SK-N-SH (cell line): ENCODE measurements around the gene KCTD14. TPM values are rescaled to one million over a fixed set of nuclear protein-coding genes. Genes with fewer than 3 reads are reported as not detected.

Experiments used
- CHD2 ChIP-seq: fragments of 150-350 bp; IDR thresholded peaks from 2 replicates; pipeline ENCODE4 v1.6.1; 2018; ENCODE audit warnings: low read length; ENCODE audit not compliant: partially characterized antibody
- FOXM1 ChIP-seq: IDR thresholded peaks from 2 replicates; pipeline ENCODE4 v1.4.0; 2012; ENCODE audit warnings: low read depth, mild to moderate bottlenecking
- GABPA ChIP-seq: IDR thresholded peaks from 2 replicates; pipeline ENCODE4 v1.4.0; 2012; ENCODE audit warnings: low read depth, mild to moderate bottlenecking
- MAX ChIP-seq: IDR thresholded peaks from 2 replicates; pipeline ENCODE4 v1.4.0; 2012; ENCODE audit warnings: low read depth
- MEF2A ChIP-seq: IDR thresholded peaks from 2 replicates; pipeline ENCODE4 v1.4.0; 2012; ENCODE audit warnings: low read depth, borderline replicate concordance
- MXI1 ChIP-seq: IDR thresholded peaks from 2 replicates; pipeline ENCODE4 v1.6.1; 2012; ENCODE audit warnings: mild to moderate bottlenecking, low read depth, low read length, improper control_type of control experiment
- NFIC ChIP-seq: IDR thresholded peaks from 2 replicates; pipeline ENCODE4 v1.4.0; 2012; ENCODE audit warnings: borderline replicate concordance
- NRF1 ChIP-seq: IDR thresholded peaks from 2 replicates; pipeline ENCODE4 v1.6.1; 2012; ENCODE audit warnings: low read depth, mild to moderate bottlenecking, low read length
- POLR2AphosphoS5 ChIP-seq: IDR thresholded peaks from 2 replicates; pipeline ENCODE4 v1.6.1; 2012; ENCODE audit warnings: low read depth, low read length
- RCOR1 ChIP-seq: fragments of 150-350 bp; IDR thresholded peaks from 2 replicates; pipeline ENCODE4 v1.6.1; 2017; ENCODE audit warnings: antibody characterized with exemption, low read length
- RFX5 ChIP-seq: IDR thresholded peaks from 2 replicates; pipeline ENCODE4 v1.6.1; 2012; ENCODE audit warnings: mild to moderate bottlenecking, improper control_type of control experiment, low read length
- RXRA ChIP-seq: IDR thresholded peaks from 2 replicates; pipeline ENCODE4 v1.4.0; 2012; ENCODE audit warnings: low read depth, mild to moderate bottlenecking, borderline replicate concordance
- TEAD4 ChIP-seq: IDR thresholded peaks from 2 replicates; pipeline ENCODE4 v1.4.0; 2012; ENCODE audit warnings: mild to moderate bottlenecking, borderline replicate concordance; ENCODE audit not compliant: insufficient read depth
- USF2 ChIP-seq: fragments of 150-350 bp; IDR thresholded peaks from 2 replicates; pipeline ENCODE4 v1.6.1; 2017; ENCODE audit warnings: antibody characterized with exemption, low read length, low read depth, borderline replicate concordance
- polyA plus RNA-seq, 3 experiments: library from polyadenylated mRNA; depleted of rRNA; stranded (reverse); fragments of >200 nt; gene quantifications; 2 replicates each; pipeline ENCODE4 v1.2.3, GENCODE V29; 2012
- TF ChIP-seq, protein P1 (sequence below): IDR thresholded peaks from 2 replicates; pipeline ENCODE4 v1.4.0; 2012; ENCODE audit warnings: low read depth, borderline replicate concordance
- TF ChIP-seq, protein P2 (sequence below): IDR thresholded peaks from 2 replicates; pipeline ENCODE4; 2012
- TF ChIP-seq, protein P3 (sequence below): IDR thresholded peaks from 2 replicates; pipeline ENCODE4 v1.6.1; 2012; ENCODE audit warnings: mild to moderate bottlenecking, low read depth, low read length, moderate library complexity

KCTD14 gene
- polyA plus RNA-seq, 1 of the 3 experiments (the other 2 are of a cell fraction) = 0.25 TPM

GRCh38 chr11:77994434-77995362 is 28.4 kb downstream of the KCTD14 start, which contains the start of gene INTS4 (continued):
- TF ChIP-seq, protein P1, sequence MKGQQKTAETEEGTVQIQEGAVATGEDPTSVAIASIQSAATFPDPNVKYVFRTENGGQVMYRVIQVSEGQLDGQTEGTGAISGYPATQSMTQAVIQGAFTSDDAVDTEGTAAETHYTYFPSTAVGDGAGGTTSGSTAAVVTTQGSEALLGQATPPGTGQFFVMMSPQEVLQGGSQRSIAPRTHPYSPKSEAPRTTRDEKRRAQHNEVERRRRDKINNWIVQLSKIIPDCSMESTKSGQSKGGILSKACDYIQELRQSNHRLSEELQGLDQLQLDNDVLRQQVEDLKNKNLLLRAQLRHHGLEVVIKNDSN = 0 out of 2 replicates have a peak, but pooled peaks have one; percentile 14
- TF ChIP-seq TEAD4 (no peak), MEF2A (no peak), NRF1 (peak; percentile 21; the same call in 1 of the 2 replicates), RFX5 (no peak), FOXM1 (0 out of 2 replicates have a peak, but pooled peaks have one; percentile 26), RXRA (no peak; the same call in 1 of the 2 replicates), GABPA (peak; percentile 91), CHD2 (peak; percentile 84), RCOR1 (no peak; the same call in 1 of the 2 replicates), NFIC (0 out of 2 replicates have a peak, but pooled peaks have one; percentile 19), POLR2AphosphoS5 (peak; percentile 83), MXI1 (peak; percentile 87), MAX (peak; percentile 79; the same call in 1 of the 2 replicates), USF2 (no peak)
- TF ChIP-seq, protein P2, sequence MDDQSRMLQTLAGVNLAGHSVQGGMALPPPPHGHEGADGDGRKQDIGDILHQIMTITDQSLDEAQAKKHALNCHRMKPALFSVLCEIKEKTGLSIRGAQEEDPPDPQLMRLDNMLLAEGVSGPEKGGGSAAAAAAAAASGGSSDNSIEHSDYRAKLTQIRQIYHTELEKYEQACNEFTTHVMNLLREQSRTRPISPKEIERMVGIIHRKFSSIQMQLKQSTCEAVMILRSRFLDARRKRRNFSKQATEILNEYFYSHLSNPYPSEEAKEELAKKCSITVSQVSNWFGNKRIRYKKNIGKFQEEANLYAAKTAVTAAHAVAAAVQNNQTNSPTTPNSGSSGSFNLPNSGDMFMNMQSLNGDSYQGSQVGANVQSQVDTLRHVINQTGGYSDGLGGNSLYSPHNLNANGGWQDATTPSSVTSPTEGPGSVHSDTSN = peak; percentile 98
- TF ChIP-seq, protein P3, sequence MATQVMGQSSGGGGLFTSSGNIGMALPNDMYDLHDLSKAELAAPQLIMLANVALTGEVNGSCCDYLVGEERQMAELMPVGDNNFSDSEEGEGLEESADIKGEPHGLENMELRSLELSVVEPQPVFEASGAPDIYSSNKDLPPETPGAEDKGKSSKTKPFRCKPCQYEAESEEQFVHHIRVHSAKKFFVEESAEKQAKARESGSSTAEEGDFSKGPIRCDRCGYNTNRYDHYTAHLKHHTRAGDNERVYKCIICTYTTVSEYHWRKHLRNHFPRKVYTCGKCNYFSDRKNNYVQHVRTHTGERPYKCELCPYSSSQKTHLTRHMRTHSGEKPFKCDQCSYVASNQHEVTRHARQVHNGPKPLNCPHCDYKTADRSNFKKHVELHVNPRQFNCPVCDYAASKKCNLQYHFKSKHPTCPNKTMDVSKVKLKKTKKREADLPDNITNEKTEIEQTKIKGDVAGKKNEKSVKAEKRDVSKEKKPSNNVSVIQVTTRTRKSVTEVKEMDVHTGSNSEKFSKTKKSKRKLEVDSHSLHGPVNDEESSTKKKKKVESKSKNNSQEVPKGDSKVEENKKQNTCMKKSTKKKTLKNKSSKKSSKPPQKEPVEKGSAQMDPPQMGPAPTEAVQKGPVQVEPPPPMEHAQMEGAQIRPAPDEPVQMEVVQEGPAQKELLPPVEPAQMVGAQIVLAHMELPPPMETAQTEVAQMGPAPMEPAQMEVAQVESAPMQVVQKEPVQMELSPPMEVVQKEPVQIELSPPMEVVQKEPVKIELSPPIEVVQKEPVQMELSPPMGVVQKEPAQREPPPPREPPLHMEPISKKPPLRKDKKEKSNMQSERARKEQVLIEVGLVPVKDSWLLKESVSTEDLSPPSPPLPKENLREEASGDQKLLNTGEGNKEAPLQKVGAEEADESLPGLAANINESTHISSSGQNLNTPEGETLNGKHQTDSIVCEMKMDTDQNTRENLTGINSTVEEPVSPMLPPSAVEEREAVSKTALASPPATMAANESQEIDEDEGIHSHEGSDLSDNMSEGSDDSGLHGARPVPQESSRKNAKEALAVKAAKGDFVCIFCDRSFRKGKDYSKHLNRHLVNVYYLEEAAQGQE = peak; percentile 75
